Measurements from ENCODE around the gene ABCA1. TPM values are rescaled to one million over a fixed set of nuclear protein-coding genes. Genes with fewer than 3 reads are reported as not detected.
"Not testable (repeated sequence)": the region's sequence is repeated elsewhere in the genome, so short reads cannot be mapped to it uniquely, and the experiment has no call there.

Gene ABCA1
- total RNA-seq, 1 donor = 73.1 TPM

GRCh38 chr9:104923740-104924139 lies 4.2 kb downstream of the ABCA1 start:
- Histone ChIP-seq H3K79me2 (ENCODE audit: insufficient read depth, low read length) (peaks cover 2% of the 10 kb centered on the region), H3K4me1 (ENCODE audit: insufficient read depth, low read length) (peaks cover 14% of the 10 kb centered on the region), H2AFZ (ENCODE audit: low read length) (no peak overlapping the region), H3K9me3 (ENCODE audit: low read depth, low read length) (no peaks in the 10 kb centered on the region), H3K27ac (ENCODE audit: low read depth, low read length) (peak overlapping the region; percentile 47), H3K4me2 (ENCODE audit: insufficient read depth, low read length) (no peak overlapping the region), H3K27me3 (ENCODE audit: insufficient read depth, low read length) (no peaks in the 10 kb centered on the region), H4K20me1 (ENCODE audit: insufficient read depth, low read length) (no peaks in the 10 kb centered on the region), H3K36me3 (ENCODE audit: insufficient read depth, low read length) (no peaks in the 10 kb centered on the region), H3K4me3 (ENCODE audit: insufficient read depth, low read length) (no peak overlapping the region)
- no peak for DNase-seq (ENCODE audit: insufficient read length, low spot score, missing footprints)
- TF ChIP-seq, protein P1, sequence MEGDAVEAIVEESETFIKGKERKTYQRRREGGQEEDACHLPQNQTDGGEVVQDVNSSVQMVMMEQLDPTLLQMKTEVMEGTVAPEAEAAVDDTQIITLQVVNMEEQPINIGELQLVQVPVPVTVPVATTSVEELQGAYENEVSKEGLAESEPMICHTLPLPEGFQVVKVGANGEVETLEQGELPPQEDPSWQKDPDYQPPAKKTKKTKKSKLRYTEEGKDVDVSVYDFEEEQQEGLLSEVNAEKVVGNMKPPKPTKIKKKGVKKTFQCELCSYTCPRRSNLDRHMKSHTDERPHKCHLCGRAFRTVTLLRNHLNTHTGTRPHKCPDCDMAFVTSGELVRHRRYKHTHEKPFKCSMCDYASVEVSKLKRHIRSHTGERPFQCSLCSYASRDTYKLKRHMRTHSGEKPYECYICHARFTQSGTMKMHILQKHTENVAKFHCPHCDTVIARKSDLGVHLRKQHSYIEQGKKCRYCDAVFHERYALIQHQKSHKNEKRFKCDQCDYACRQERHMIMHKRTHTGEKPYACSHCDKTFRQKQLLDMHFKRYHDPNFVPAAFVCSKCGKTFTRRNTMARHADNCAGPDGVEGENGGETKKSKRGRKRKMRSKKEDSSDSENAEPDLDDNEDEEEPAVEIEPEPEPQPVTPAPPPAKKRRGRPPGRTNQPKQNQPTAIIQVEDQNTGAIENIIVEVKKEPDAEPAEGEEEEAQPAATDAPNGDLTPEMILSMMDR (IDR thresholded peaks at IDR 0.05; ENCODE audit: extremely low read depth, low read depth, low read length) = no peak

- Histone ChIP-seq H3K4me1 (ENCODE audit: insufficient read depth, low read length) (peaks cover 11% of the 10 kb centered on the region), H3K9me3 (ENCODE audit: low read depth, low read length) (no peaks in the 10 kb centered on the region), H3K4me3 (ENCODE audit: insufficient read depth, low read length) (no peak overlapping the region), H3K36me3 (ENCODE audit: insufficient read depth, low read length) (no peaks in the 10 kb centered on the region), H3K27ac (ENCODE audit: low read depth, low read length) (peak overlapping the region; percentile 47), H3K27me3 (ENCODE audit: insufficient read depth, low read length) (no peaks in the 10 kb centered on the region), H2AFZ (ENCODE audit: low read length) (no peak overlapping the region), H3K4me2 (ENCODE audit: insufficient read depth, low read length) (no peak overlapping the region), H4K20me1 (ENCODE audit: insufficient read depth, low read length) (no peaks in the 10 kb centered on the region), H3K79me2 (ENCODE audit: insufficient read depth, low read length) (peaks cover 2% of the 10 kb centered on the region)
- peak; percentile 88 for DNase-seq (ENCODE audit: insufficient read length, low spot score, missing footprints)
- TF ChIP-seq, protein P1 (IDR thresholded peaks at IDR 0.05; ENCODE audit: extremely low read depth, low read depth, low read length) = no peak
These were observed 4.7 kb downstream of the ABCA1 start for GRCh38 chr9:104923289-104923688.

GRCh38 chr9:104922748-104923147 lies 5.2 kb downstream of the ABCA1 start:
- not testable (repeated sequence) for H3K79me2 ChIP-seq (ENCODE audit: insufficient read depth, low read length); H3K9me3 ChIP-seq (ENCODE audit: low read depth, low read length); H3K27me3 ChIP-seq (ENCODE audit: insufficient read depth, low read length); H3K4me2 ChIP-seq (ENCODE audit: insufficient read depth, low read length); H2AFZ ChIP-seq (ENCODE audit: low read length); H3K36me3 ChIP-seq (ENCODE audit: insufficient read depth, low read length); H4K20me1 ChIP-seq (ENCODE audit: insufficient read depth, low read length); DNase-seq (ENCODE audit: insufficient read length, low spot score, missing footprints); H3K4me3 ChIP-seq (ENCODE audit: insufficient read depth, low read length)
- H3K27ac ChIP-seq (ENCODE audit: low read depth, low read length) = peak overlapping the region; percentile 47
- peaks cover 10% of the 10 kb centered on the region for H3K4me1 ChIP-seq (ENCODE audit: insufficient read depth, low read length)

GRCh38 chr9:104921067-104921741 lies 6.8 kb downstream of the ABCA1 start:
- H3K9me3 ChIP-seq (ENCODE audit: low read depth, low read length) = no peaks in the 10 kb centered on the region
- H3K27ac ChIP-seq (ENCODE audit: low read depth, low read length) = no peak overlapping the region
- no peak overlapping the region for H3K4me3 ChIP-seq (ENCODE audit: insufficient read depth, low read length)
- no peaks in the 10 kb centered on the region for H3K36me3 ChIP-seq (ENCODE audit: insufficient read depth, low read length)
- peak overlapping the region; percentile 57 for H2AFZ ChIP-seq (ENCODE audit: low read length)
- TF ChIP-seq, protein P1 (IDR thresholded peaks at IDR 0.05; ENCODE audit: extremely low read depth, low read depth, low read length) = no peak
- H4K20me1 ChIP-seq (ENCODE audit: insufficient read depth, low read length) = no peaks in the 10 kb centered on the region
- H3K4me1 ChIP-seq (ENCODE audit: insufficient read depth, low read length) = peaks cover 10% of the 10 kb centered on the region
- DNase-seq (ENCODE audit: insufficient read length, low spot score, missing footprints) = no peak
- H3K79me2 ChIP-seq (ENCODE audit: insufficient read depth, low read length) = peaks cover 2% of the 10 kb centered on the region
- no peaks in the 10 kb centered on the region for H3K27me3 ChIP-seq (ENCODE audit: insufficient read depth, low read length)
- no peak overlapping the region for H3K4me2 ChIP-seq (ENCODE audit: insufficient read depth, low read length)

All from osteoblast (primary cell).